SK-N-SH (cell line): ENCODE measurements around the gene GALNTL6. TPM values are rescaled to one million over a fixed set of nuclear protein-coding genes. Genes with fewer than 3 reads are reported as not detected.

ENCODE experiments used
- CTCF ChIA-PET: fragments of 300-600, 350-600 bp; formaldehyde crosslinking; extraction: SDS; loops from one replicate; lab custom pipeline; 2021; lab: Yijun Ruan, JAX
- POLR2A ChIA-PET: fragments of 350-600 bp; sonication (Branson Sonifier 250); formaldehyde crosslinking; extraction: SDS; loops from one replicate; lab custom pipeline; 2020; ENCODE audit warnings: antibody characterized with exemption, inconsistent platforms; lab: Yijun Ruan, JAX
- DNase-seq: peaks from one replicate; pipeline ENCODE4 v3.0.0; 2012
- H2AFZ ChIP-seq: fragments of 200-600 bp; sonication (generic); 2 replicates; pipeline ENCODE4 v1.8.1; 2016; ENCODE audit warnings: antibody characterized with exemption, mild to moderate bottlenecking, low read depth
- H3F3A ChIP-seq: fragments of 200-600 bp; sonication (generic); replicated peaks from 2 replicates; pipeline ENCODE3; 2016; ENCODE audit warnings: antibody characterized with exemption, mild to moderate bottlenecking; ENCODE audit not compliant: insufficient read depth
- H3K27ac ChIP-seq, 2 experiments: fragments of 200-500 bp in 1 of 2; fragments of 200-600 bp in 1 of 2; sonication (Bioruptor generic) in 1 of 2; sonication (generic), shearing (Covaris generic) in 1 of 2; 2 replicates each; pipeline versions ENCODE4 v1.5.1 to v1.6.1; 2014 to 2016; ENCODE audit warnings: low read depth in 2 of 2, inconsistent platforms in 1 of 2, low read length in 1 of 2, mild to moderate bottlenecking in 1 of 2, mixed read lengths in 1 of 2
- H3K27me3 ChIP-seq: fragments of 200-600 bp; sonication (generic), shearing (Covaris generic); 2 replicates; pipeline ENCODE4 v1.6.1; 2016; ENCODE audit warnings: mixed run types; ENCODE audit not compliant: insufficient read depth
- H3K36me3 ChIP-seq, 2 experiments: fragments of 200-500 bp in 1 of 2; fragments of 200-600 bp in 1 of 2; sonication (Bioruptor generic) in 1 of 2; sonication (generic) in 1 of 2; replicated peaks in 1 of 2; 2 replicates each; pipeline versions ENCODE3 to v1.5.1; 2014 to 2016; ENCODE audit warnings: low read length in 1 of 2, mild to moderate bottlenecking in 1 of 2; ENCODE audit not compliant: insufficient read depth in 2 of 2, control insufficient read depth in 1 of 2
- H3K4me1 ChIP-seq, 2 experiments: fragments of 200-500 bp in 1 of 2; fragments of 200-600 bp in 1 of 2; sonication (Bioruptor generic) in 1 of 2; sonication (generic), shearing (Covaris generic) in 1 of 2; 2 replicates each; pipeline versions ENCODE4 v1.5.1 to v1.6.1; 2014 to 2016; ENCODE audit warnings: low read depth in 1 of 2, low read length in 1 of 2, mixed run types in 1 of 2; ENCODE audit not compliant: insufficient read depth in 2 of 2, control insufficient read depth in 1 of 2
- H3K4me2 ChIP-seq: fragments of 200-600 bp; sonication (generic), shearing (Covaris generic); 2 replicates; pipeline ENCODE4 v1.6.1; 2017; ENCODE audit warnings: mixed run types
- H3K4me3 ChIP-seq, 2 experiments: fragments of 200-500 bp in 1 of 2; fragments of 200-600 bp in 1 of 2; sonication (Bioruptor generic) in 1 of 2; sonication (generic), shearing (Covaris generic) in 1 of 2; 2 replicates each; pipeline versions ENCODE4 v1.5.1 to v1.8.1; 2014 to 2016; ENCODE audit warnings: low read depth in 2 of 2, inconsistent platforms in 1 of 2, low read length in 1 of 2, mild to moderate bottlenecking in 1 of 2, mixed read lengths in 1 of 2, moderate library complexity in 1 of 2
- H3K79me2 ChIP-seq: fragments of 200-600 bp; sonication (generic); 2 replicates; pipeline ENCODE4 v1.8.1; 2017; ENCODE audit warnings: mild to moderate bottlenecking; ENCODE audit not compliant: insufficient read depth
- H3K9ac ChIP-seq: fragments of 200-600 bp; sonication (generic); 2 replicates; pipeline ENCODE4 v1.6.1; 2017; ENCODE audit warnings: mixed run types
- H3K9me2 ChIP-seq: fragments of 200-600 bp; sonication (generic); 2 replicates; pipeline ENCODE4 v1.6.1; 2017; ENCODE audit warnings: mixed run types
- H3K9me3 ChIP-seq: fragments of 200-600 bp; sonication (generic); 2 replicates; pipeline ENCODE4 v1.6.1; 2017; ENCODE audit warnings: mixed run types, mild to moderate bottlenecking, moderate library complexity
- H4K20me1 ChIP-seq: fragments of 200-600 bp; sonication (generic); 2 replicates; pipeline ENCODE4 v1.6.1; 2017; ENCODE audit warnings: mild to moderate bottlenecking, mixed run types; ENCODE audit not compliant: insufficient read depth
- CHD2 ChIP-seq: fragments of 150-350 bp; IDR thresholded peaks from 2 replicates; pipeline ENCODE4 v1.6.1; 2018; ENCODE audit warnings: low read length; ENCODE audit not compliant: partially characterized antibody
- EZH2phosphoT487 ChIP-seq: fragments of 200-600 bp; sonication (generic); IDR thresholded peaks from 2 replicates; pipeline ENCODE4 v1.6.1; 2017; ENCODE audit warnings: low read depth, mixed run types, mild to moderate bottlenecking, antibody characterized with exemption, moderate library complexity, borderline replicate concordance
- FOXM1 ChIP-seq: IDR thresholded peaks from 2 replicates; pipeline ENCODE4 v1.4.0; 2012; ENCODE audit warnings: low read depth, mild to moderate bottlenecking
- GABPA ChIP-seq: IDR thresholded peaks from 2 replicates; pipeline ENCODE4 v1.4.0; 2012; ENCODE audit warnings: low read depth, mild to moderate bottlenecking
- NFIC ChIP-seq: IDR thresholded peaks from 2 replicates; pipeline ENCODE4 v1.4.0; 2012; ENCODE audit warnings: borderline replicate concordance
- NRF1 ChIP-seq: IDR thresholded peaks from 2 replicates; pipeline ENCODE4 v1.6.1; 2012; ENCODE audit warnings: low read depth, mild to moderate bottlenecking, low read length
- POLR2AphosphoS5 ChIP-seq: IDR thresholded peaks from 2 replicates; pipeline ENCODE4 v1.6.1; 2012; ENCODE audit warnings: low read depth, low read length
- RCOR1 ChIP-seq: fragments of 150-350 bp; IDR thresholded peaks from 2 replicates; pipeline ENCODE4 v1.6.1; 2017; ENCODE audit warnings: antibody characterized with exemption, low read length
- RXRA ChIP-seq: IDR thresholded peaks from 2 replicates; pipeline ENCODE4 v1.4.0; 2012; ENCODE audit warnings: low read depth, mild to moderate bottlenecking, borderline replicate concordance
- TAF1 ChIP-seq: IDR thresholded peaks from 2 replicates; pipeline ENCODE4 v1.6.1; 2012; ENCODE audit warnings: low read depth, mild to moderate bottlenecking, low read length, moderate library complexity, borderline replicate concordance
- YY1 ChIP-seq: IDR thresholded peaks from 2 replicates; pipeline ENCODE4 v1.4.0; 2012; ENCODE audit warnings: low read depth, mild to moderate bottlenecking
- WGBS: methylation state at CpG from one replicate; pipeline ENCODE4 v1.1.6; 2017; ENCODE audit warnings: low lambda C conversion rate; 5-methylcytosine and 5-hydroxymethylcytosine counted together
- polyA plus RNA-seq, 3 experiments: library from polyadenylated mRNA; depleted of rRNA; stranded (reverse); fragments of >200 nt; gene quantifications; 2 replicates each; pipeline ENCODE4 v1.2.3, GENCODE V29; 2012
- TF ChIP-seq, protein P1 (sequence below): IDR thresholded peaks from 2 replicates; pipeline ENCODE4 v1.4.0; 2012; ENCODE audit warnings: low read depth
- TF ChIP-seq, protein P2 (sequence below): fragments of 200-600 bp; sonication (generic); IDR thresholded peaks from 2 replicates; pipeline ENCODE4 v1.6.1; 2017; ENCODE audit warnings: antibody characterized with exemption, mild to moderate bottlenecking, moderate library complexity
- TF ChIP-seq, protein P3 (sequence below): fragments of 150-350 bp; IDR thresholded peaks from 2 replicates; pipeline ENCODE4 v1.6.1; 2017; ENCODE audit warnings: antibody characterized with exemption, low read length, low read depth, borderline replicate concordance
- TF ChIP-seq, protein P4 (sequence below): IDR thresholded peaks from 2 replicates; pipeline ENCODE4 v1.4.0; 2012; ENCODE audit warnings: low read depth, borderline replicate concordance
- TF ChIP-seq, protein P5 (sequence below): fragments of 150-350 bp; IDR thresholded peaks from 2 replicates; pipeline ENCODE4 v1.6.1; 2016; ENCODE audit warnings: mild to moderate bottlenecking, low read depth, low read length
- TF ChIP-seq, protein P6 (sequence below): IDR thresholded peaks from 2 replicates; pipeline ENCODE4; 2012
- TF ChIP-seq, protein P7 (sequence below): IDR thresholded peaks from 2 replicates; pipeline ENCODE4 v1.6.1; 2012; ENCODE audit warnings: mild to moderate bottlenecking, low read depth, low read length, moderate library complexity

The GALNTL6 gene
- polyA plus RNA-seq, 1 of the 3 experiments (the other 2 are of a cell fraction), result 0.07 TPM

DNA sequence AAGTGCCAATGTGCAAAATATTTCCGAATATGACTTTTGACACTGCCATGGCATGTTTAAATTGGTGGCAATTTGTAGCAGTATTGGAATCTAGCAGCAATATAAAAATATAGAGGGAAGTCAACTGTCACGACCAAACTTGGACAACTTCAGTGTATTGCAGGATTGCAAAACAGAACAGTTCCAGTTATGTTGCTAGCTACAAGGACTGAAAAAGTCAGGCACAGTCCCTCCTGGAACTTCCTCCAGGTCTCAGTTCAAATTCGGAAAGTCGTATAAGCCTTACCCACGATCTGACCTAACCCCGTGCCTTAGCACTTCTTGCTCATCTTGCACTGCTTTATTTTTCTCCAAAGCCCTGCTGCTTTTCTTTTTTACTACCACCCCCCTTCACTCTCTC, 965.4 kb downstream of the GALNTL6 start:
- Histone ChIP-seq H3K79me2 (no peaks in the 10 kb centered on the region), H4K20me1 (no peaks in the 10 kb centered on the region), H3K4me1 (no peaks in the 10 kb centered on the region), H3F3A (no peaks in the 10 kb centered on the region), H3K4me3 (no peak overlapping the region), H3K9me3 (no peaks in the 10 kb centered on the region), H3K9me2 (no peaks in the 10 kb centered on the region), H3K27ac (no peak overlapping the region), H3K9ac (no peak overlapping the region), H3K27me3 (no peaks in the 10 kb centered on the region), H3K4me2 (no peak overlapping the region), H3K36me3 (no peaks in the 10 kb centered on the region), H2AFZ (no peak overlapping the region)
- POLR2A ChIA-PET, result no interaction called here
- no peak for DNase-seq
- TF ChIP-seq, protein P1, sequence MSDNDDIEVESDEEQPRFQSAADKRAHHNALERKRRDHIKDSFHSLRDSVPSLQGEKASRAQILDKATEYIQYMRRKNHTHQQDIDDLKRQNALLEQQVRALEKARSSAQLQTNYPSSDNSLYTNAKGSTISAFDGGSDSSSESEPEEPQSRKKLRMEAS, result no peak
- TF ChIP-seq, protein P2, sequence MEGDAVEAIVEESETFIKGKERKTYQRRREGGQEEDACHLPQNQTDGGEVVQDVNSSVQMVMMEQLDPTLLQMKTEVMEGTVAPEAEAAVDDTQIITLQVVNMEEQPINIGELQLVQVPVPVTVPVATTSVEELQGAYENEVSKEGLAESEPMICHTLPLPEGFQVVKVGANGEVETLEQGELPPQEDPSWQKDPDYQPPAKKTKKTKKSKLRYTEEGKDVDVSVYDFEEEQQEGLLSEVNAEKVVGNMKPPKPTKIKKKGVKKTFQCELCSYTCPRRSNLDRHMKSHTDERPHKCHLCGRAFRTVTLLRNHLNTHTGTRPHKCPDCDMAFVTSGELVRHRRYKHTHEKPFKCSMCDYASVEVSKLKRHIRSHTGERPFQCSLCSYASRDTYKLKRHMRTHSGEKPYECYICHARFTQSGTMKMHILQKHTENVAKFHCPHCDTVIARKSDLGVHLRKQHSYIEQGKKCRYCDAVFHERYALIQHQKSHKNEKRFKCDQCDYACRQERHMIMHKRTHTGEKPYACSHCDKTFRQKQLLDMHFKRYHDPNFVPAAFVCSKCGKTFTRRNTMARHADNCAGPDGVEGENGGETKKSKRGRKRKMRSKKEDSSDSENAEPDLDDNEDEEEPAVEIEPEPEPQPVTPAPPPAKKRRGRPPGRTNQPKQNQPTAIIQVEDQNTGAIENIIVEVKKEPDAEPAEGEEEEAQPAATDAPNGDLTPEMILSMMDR, result no peak
- TF ChIP-seq POLR2AphosphoS5, result no peak
- no peak for TF ChIP-seq CHD2
- no peak for TF ChIP-seq GABPA
- TF ChIP-seq RXRA, result no peak
- no peak for TF ChIP-seq NFIC
- TF ChIP-seq TAF1, result no peak
- TF ChIP-seq FOXM1, result no peak
- TF ChIP-seq, protein P3, sequence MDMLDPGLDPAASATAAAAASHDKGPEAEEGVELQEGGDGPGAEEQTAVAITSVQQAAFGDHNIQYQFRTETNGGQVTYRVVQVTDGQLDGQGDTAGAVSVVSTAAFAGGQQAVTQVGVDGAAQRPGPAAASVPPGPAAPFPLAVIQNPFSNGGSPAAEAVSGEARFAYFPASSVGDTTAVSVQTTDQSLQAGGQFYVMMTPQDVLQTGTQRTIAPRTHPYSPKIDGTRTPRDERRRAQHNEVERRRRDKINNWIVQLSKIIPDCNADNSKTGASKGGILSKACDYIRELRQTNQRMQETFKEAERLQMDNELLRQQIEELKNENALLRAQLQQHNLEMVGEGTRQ, result no peak
- TF ChIP-seq, protein P4, sequence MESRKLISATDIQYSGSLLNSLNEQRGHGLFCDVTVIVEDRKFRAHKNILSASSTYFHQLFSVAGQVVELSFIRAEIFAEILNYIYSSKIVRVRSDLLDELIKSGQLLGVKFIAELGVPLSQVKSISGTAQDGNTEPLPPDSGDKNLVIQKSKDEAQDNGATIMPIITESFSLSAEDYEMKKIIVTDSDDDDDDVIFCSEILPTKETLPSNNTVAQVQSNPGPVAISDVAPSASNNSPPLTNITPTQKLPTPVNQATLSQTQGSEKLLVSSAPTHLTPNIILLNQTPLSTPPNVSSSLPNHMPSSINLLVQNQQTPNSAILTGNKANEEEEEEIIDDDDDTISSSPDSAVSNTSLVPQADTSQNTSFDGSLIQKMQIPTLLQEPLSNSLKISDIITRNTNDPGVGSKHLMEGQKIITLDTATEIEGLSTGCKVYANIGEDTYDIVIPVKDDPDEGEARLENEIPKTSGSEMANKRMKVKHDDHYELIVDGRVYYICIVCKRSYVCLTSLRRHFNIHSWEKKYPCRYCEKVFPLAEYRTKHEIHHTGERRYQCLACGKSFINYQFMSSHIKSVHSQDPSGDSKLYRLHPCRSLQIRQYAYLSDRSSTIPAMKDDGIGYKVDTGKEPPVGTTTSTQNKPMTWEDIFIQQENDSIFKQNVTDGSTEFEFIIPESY, result no peak
- TF ChIP-seq, protein P5, sequence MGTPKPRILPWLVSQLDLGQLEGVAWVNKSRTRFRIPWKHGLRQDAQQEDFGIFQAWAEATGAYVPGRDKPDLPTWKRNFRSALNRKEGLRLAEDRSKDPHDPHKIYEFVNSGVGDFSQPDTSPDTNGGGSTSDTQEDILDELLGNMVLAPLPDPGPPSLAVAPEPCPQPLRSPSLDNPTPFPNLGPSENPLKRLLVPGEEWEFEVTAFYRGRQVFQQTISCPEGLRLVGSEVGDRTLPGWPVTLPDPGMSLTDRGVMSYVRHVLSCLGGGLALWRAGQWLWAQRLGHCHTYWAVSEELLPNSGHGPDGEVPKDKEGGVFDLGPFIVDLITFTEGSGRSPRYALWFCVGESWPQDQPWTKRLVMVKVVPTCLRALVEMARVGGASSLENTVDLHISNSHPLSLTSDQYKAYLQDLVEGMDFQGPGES, result no peak
- TF ChIP-seq, protein P6, sequence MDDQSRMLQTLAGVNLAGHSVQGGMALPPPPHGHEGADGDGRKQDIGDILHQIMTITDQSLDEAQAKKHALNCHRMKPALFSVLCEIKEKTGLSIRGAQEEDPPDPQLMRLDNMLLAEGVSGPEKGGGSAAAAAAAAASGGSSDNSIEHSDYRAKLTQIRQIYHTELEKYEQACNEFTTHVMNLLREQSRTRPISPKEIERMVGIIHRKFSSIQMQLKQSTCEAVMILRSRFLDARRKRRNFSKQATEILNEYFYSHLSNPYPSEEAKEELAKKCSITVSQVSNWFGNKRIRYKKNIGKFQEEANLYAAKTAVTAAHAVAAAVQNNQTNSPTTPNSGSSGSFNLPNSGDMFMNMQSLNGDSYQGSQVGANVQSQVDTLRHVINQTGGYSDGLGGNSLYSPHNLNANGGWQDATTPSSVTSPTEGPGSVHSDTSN, result no peak
- no peak for TF ChIP-seq RCOR1
- TF ChIP-seq EZH2phosphoT487, result no peak
- TF ChIP-seq, protein P7, sequence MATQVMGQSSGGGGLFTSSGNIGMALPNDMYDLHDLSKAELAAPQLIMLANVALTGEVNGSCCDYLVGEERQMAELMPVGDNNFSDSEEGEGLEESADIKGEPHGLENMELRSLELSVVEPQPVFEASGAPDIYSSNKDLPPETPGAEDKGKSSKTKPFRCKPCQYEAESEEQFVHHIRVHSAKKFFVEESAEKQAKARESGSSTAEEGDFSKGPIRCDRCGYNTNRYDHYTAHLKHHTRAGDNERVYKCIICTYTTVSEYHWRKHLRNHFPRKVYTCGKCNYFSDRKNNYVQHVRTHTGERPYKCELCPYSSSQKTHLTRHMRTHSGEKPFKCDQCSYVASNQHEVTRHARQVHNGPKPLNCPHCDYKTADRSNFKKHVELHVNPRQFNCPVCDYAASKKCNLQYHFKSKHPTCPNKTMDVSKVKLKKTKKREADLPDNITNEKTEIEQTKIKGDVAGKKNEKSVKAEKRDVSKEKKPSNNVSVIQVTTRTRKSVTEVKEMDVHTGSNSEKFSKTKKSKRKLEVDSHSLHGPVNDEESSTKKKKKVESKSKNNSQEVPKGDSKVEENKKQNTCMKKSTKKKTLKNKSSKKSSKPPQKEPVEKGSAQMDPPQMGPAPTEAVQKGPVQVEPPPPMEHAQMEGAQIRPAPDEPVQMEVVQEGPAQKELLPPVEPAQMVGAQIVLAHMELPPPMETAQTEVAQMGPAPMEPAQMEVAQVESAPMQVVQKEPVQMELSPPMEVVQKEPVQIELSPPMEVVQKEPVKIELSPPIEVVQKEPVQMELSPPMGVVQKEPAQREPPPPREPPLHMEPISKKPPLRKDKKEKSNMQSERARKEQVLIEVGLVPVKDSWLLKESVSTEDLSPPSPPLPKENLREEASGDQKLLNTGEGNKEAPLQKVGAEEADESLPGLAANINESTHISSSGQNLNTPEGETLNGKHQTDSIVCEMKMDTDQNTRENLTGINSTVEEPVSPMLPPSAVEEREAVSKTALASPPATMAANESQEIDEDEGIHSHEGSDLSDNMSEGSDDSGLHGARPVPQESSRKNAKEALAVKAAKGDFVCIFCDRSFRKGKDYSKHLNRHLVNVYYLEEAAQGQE, result no peak
- TF ChIP-seq NRF1, result no peak
- TF ChIP-seq YY1, result no peak
- 48% methylated on average over 6 of the region's 6 CpGs for WGBS
- CTCF ChIA-PET, result interaction anchor here (1.3 kb wide), 1 partner anchor 9 kb away, joined by 4 read pairs; no protein-coding TSS in a partner anchor
